Hematopoietic multipotent progenitor cell treated with erythropoietin and hydrocortisone succinate and interleukin-3 and kit ligand, for 15 days (in vitro differentiated cells): ENCODE measurements around the gene CAMTA1.

Experiments
- DNase-seq: peaks from one replicate; pipeline ENCODE4 v3.0.0-alpha.2; 2015; ENCODE audit warnings: low spot score

The CAMTA1 gene

GRCh38 chr1:6958407-6959030 lies 173.3 kb downstream of the CAMTA1 start:
- no peak for DNase-seq

GRCh38 chr1:6959491-6959890 lies 174.2 kb downstream of the CAMTA1 start:
- DNase-seq = no peak

- DNase-seq = no peak
Observed at GRCh38 chr1:6960291-6960811, 175.1 kb downstream of the CAMTA1 start.

GRCh38 chr1:6960860-6961259 lies 175.6 kb downstream of the CAMTA1 start:
- no peak for DNase-seq

- DNase-seq = no peak
Observed at GRCh38 chr1:6961289-6961688, 176.0 kb downstream of the CAMTA1 start.

- no peak for DNase-seq
Observed at GRCh38 chr1:6961905-6962477, 176.7 kb downstream of the CAMTA1 start.

- DNase-seq = peak; percentile 3
Observed at GRCh38 chr1:6962478-6962995, 177.3 kb downstream of the CAMTA1 start.

GRCh38 chr1:6962996-6963911 lies 178.0 kb downstream of the CAMTA1 start:
- peak; percentile 8 for DNase-seq

- DNase-seq = no peak
Observed at GRCh38 chr1:6963912-6964307, 178.7 kb downstream of the CAMTA1 start.

- no peak for DNase-seq
Observed at GRCh38 chr1:6965083-6965934, 180.1 kb downstream of the CAMTA1 start.

- DNase-seq = no peak
Observed at GRCh38 chr1:6965935-6966241, 180.6 kb downstream of the CAMTA1 start.

GRCh38 chr1:6966326-6966725 lies 181.1 kb downstream of the CAMTA1 start:
- no peak for DNase-seq

GRCh38 chr1:6967431-6968111 lies 182.3 kb downstream of the CAMTA1 start:
- no peak for DNase-seq

GRCh38 chr1:6969106-6969505 lies 183.9 kb downstream of the CAMTA1 start:
- DNase-seq = no peak

GRCh38 chr1:6969762-6970161 lies 184.5 kb downstream of the CAMTA1 start:
- no peak for DNase-seq

- DNase-seq = no peak
Observed at GRCh38 chr1:6970221-6970620, 185.0 kb downstream of the CAMTA1 start.

GRCh38 chr1:6971048-6971447 lies 185.8 kb downstream of the CAMTA1 start:
- no peak for DNase-seq

- DNase-seq = no peak
Observed at GRCh38 chr1:6971699-6972098, 186.4 kb downstream of the CAMTA1 start.

- no peak for DNase-seq
Observed at GRCh38 chr1:6972399-6972798, 187.1 kb downstream of the CAMTA1 start.

GRCh38 chr1:6975331-6976043 lies 190.2 kb downstream of the CAMTA1 start:
- DNase-seq = no peak

GRCh38 chr1:6976044-6976375 lies 190.8 kb downstream of the CAMTA1 start:
- no peak for DNase-seq
